IMR-90 (cell line): Measurements from ENCODE around the gene EIF4EBP2. TPM values are rescaled to one million over a fixed set of nuclear protein-coding genes. Genes with fewer than 3 reads are reported as not detected.

Experiments
- ATAC-seq: fragments of 200-7000 bp; cut with Tn5 transposase; 2 replicates; pipeline ENCODE4 v1.9.1; 2020; ENCODE audit warnings: low read depth, mild to moderate bottlenecking, moderate library complexity
- BruUV-seq: library from RNA; stranded (reverse); fragments of 400-500 nt; replicated peaks from 2 replicates; lab custom pipeline; 2021; lab: Mats Ljungman, UMichigan
- CTCF ChIA-PET: fragments of 300-600 bp; formaldehyde crosslinking; extraction: SDS; loops from one replicate; lab custom pipeline; 2021; ENCODE audit warnings: antibody characterized with exemption; lab: Yijun Ruan, JAX
- POLR2A ChIA-PET: fragments of 300-600 bp; sonication (Branson Sonifier 250); formaldehyde crosslinking; loops from one replicate; lab custom pipeline; 2022; ENCODE audit warnings: antibody characterized with exemption; ENCODE audit not compliant: unreplicated experiment; lab: Charles Lee
- DNase-seq: peaks from one replicate; pipeline ENCODE4 v3.0.0; 2013
- H2AFZ ChIP-seq: replicated peaks from 2 replicates; pipeline ENCODE3; 2013; ENCODE audit warnings: low read length, mild to moderate bottlenecking; ENCODE audit not compliant: poor library complexity
- H2AK5ac ChIP-seq: 2 replicates; pipeline ENCODE4 v1.6.1; 2013; ENCODE audit warnings: low read depth, low read length, inconsistent platforms
- H2AK9ac ChIP-seq: replicated peaks from 2 replicates; pipeline ENCODE3; 2013; ENCODE audit warnings: mild to moderate bottlenecking, low read depth, low read length, moderate library complexity; ENCODE audit not compliant: poor library complexity
- H2BK120ac ChIP-seq: 2 replicates; pipeline ENCODE4 v1.6.1; 2013; ENCODE audit warnings: low read depth, low read length, inconsistent platforms
- H2BK15ac ChIP-seq: 3 replicates; pipeline ENCODE4 v1.6.1; 2013; ENCODE audit warnings: low read depth, low read length, inconsistent platforms
- H2BK20ac ChIP-seq: 2 replicates; pipeline ENCODE4 v1.6.1; 2013; ENCODE audit warnings: low read depth, mild to moderate bottlenecking, inconsistent platforms, low read length, moderate library complexity
- H2BK5ac ChIP-seq: 2 replicates; pipeline ENCODE4 v1.6.1; 2013; ENCODE audit warnings: mild to moderate bottlenecking, low read depth, low read length, inconsistent platforms; ENCODE audit not compliant: poor library complexity, severe bottlenecking
- H3K14ac ChIP-seq: replicated peaks from 2 replicates; pipeline ENCODE4 v1.6.1; 2013; ENCODE audit warnings: low read depth, low read length, inconsistent platforms
- H3K18ac ChIP-seq: 2 replicates; pipeline ENCODE4 v1.6.1; 2013; ENCODE audit warnings: low read depth, low read length, control low read depth
- H3K23ac ChIP-seq: 2 replicates; pipeline ENCODE4 v1.6.1; 2013; ENCODE audit warnings: low read depth, low read length, inconsistent platforms
- H3K27ac ChIP-seq: 2 replicates; pipeline ENCODE4 v1.5.1; 2013; ENCODE audit warnings: mild to moderate bottlenecking, control low read depth, low read length; ENCODE audit not compliant: insufficient read depth
- H3K27me3 ChIP-seq: 2 replicates; pipeline ENCODE4 v1.6.1; 2013; ENCODE audit warnings: low read length; ENCODE audit not compliant: control insufficient read depth, insufficient read depth
- H3K36me3 ChIP-seq: 2 replicates; pipeline ENCODE4 v1.6.1; 2013; ENCODE audit warnings: low read length, mixed read lengths; ENCODE audit not compliant: control insufficient read depth, insufficient read depth
- H3K4ac ChIP-seq: 2 replicates; pipeline ENCODE4 v1.6.1; 2013; ENCODE audit warnings: low read depth, low read length, inconsistent platforms
- H3K4me1 ChIP-seq: 2 replicates; pipeline ENCODE4 v1.6.1; 2013; ENCODE audit warnings: low read length, mixed read lengths; ENCODE audit not compliant: control insufficient read depth, insufficient read depth
- H3K4me2 ChIP-seq: 2 replicates; pipeline ENCODE4 v1.6.1; 2013; ENCODE audit warnings: low read depth, mild to moderate bottlenecking, control low read depth, low read length, moderate library complexity
- H3K4me3 ChIP-seq: 2 replicates; pipeline ENCODE4 v1.5.1; 2013; ENCODE audit warnings: low read depth, mild to moderate bottlenecking, control low read depth, low read length, moderate library complexity; ENCODE audit not compliant: insufficient read depth
- H3K56ac ChIP-seq: 2 replicates; pipeline ENCODE4 v1.6.1; 2013; ENCODE audit warnings: low read length, inconsistent platforms; ENCODE audit not compliant: insufficient read depth; ENCODE audit errors: extremely low read depth
- H3K79me1 ChIP-seq, 2 experiments: 2 replicates each; pipeline ENCODE4 v1.6.1; 2013; ENCODE audit warnings: low read length in 2 of 2, inconsistent platforms in 1 of 2, low read depth in 1 of 2
- H3K9ac ChIP-seq: 2 replicates; pipeline ENCODE4 v1.6.1; 2013; ENCODE audit warnings: low read depth, low read length, control low read depth
- H3K9me1 ChIP-seq: 2 replicates; pipeline ENCODE4 v1.6.1; 2013; ENCODE audit warnings: low read length, inconsistent platforms; ENCODE audit not compliant: insufficient read depth
- H3K9me3 ChIP-seq: 2 replicates; pipeline ENCODE4 v1.6.1; 2013; ENCODE audit warnings: low read length; ENCODE audit not compliant: control insufficient read depth, insufficient read depth
- H4K20me1 ChIP-seq: 2 replicates; pipeline ENCODE4 v1.6.1; 2013; ENCODE audit warnings: low read length, inconsistent platforms; ENCODE audit not compliant: insufficient read depth
- H4K5ac ChIP-seq: 2 replicates; pipeline ENCODE4 v1.6.1; 2013; ENCODE audit warnings: mild to moderate bottlenecking, low read depth, low read length, control low read depth
- H4K8ac ChIP-seq, 2 experiments: 2 replicates each; pipeline ENCODE4 v1.6.1; 2013; ENCODE audit warnings: low read depth in 2 of 2, low read length in 2 of 2, control low read depth in 1 of 2, inconsistent platforms in 1 of 2
- H4K91ac ChIP-seq: 2 replicates; pipeline ENCODE4 v1.6.1; 2013; ENCODE audit warnings: low read depth, low read length, inconsistent platforms; ENCODE audit not compliant: insufficient read depth
- MAFK ChIP-seq: IDR thresholded peaks from 2 replicates; pipeline ENCODE4 v1.6.1; 2012; ENCODE audit warnings: low read depth, low read length, improper control_type of control experiment
- POLR2A ChIP-seq: IDR thresholded peaks from 2 replicates; pipeline ENCODE4 v1.6.1; 2012; ENCODE audit warnings: mild to moderate bottlenecking, low read depth, low read length
- SMC3 ChIP-seq: fragments of 150-350 bp; IDR thresholded peaks from 2 replicates; pipeline ENCODE4 v1.6.1; 2016; ENCODE audit warnings: low read depth, mild to moderate bottlenecking, antibody characterized with exemption, low read length, moderate library complexity
- WGBS, 2 experiments: methylation state at CpG; one replicate each; pipeline versions ENCODE4 v1.1.5 to v1.1.7; 2013; ENCODE audit warnings: missing lambda C conversion rate in 2 of 2; ENCODE audit not compliant: insufficient read length in 1 of 2; ENCODE audit errors: extremely low coverage in 2 of 2; 5-methylcytosine and 5-hydroxymethylcytosine counted together
- dilution Hi-C: fragments of 300-500 bp; cut with HindIII; formaldehyde crosslinking; loops from one replicate; pipeline ENCODE4 v1.14.3; 2018; ENCODE audit warnings: low sequenced_read_pairs; ENCODE audit not compliant: unreplicated experiment
- in situ Hi-C: fragments of 300-500 bp; cut with MboI; formaldehyde crosslinking; loops from 3 replicates; pipeline ENCODE4 v1.14.3; 2019; ENCODE audit warnings: low sequenced_read_pairs, inconsistent platforms, mixed read lengths
- intact Hi-C: fragments of 100-400 bp; cut with micrococcal nuclease; formaldehyde crosslinking; loops from 2 replicates; pipeline ENCODE4 v1.10.0; 2022
- polyA plus RNA-seq, 3 experiments: library from polyadenylated mRNA; depleted of rRNA; stranded (reverse); fragments of >200 nt; gene quantifications; 2 replicates each; pipeline ENCODE4 v1.2.3, GENCODE V29; 2012; ENCODE audit warnings: low replicate concordance in 1 of 3
- total RNA-seq: library from RNA; depleted of rRNA; stranded (reverse); fragments of >200 nt; gene quantifications from 2 replicates; pipeline ENCODE4 v1.2.3, GENCODE V29; 2012
- TF ChIP-seq, protein P1 (sequence below): fragments of 150-350 bp; IDR thresholded peaks from 2 replicates; pipeline ENCODE4 v1.6.1; 2017; ENCODE audit warnings: mild to moderate bottlenecking, antibody characterized with exemption, low read length, low read depth

The EIF4EBP2 gene
- total and polyA plus RNA-seq, 2 of the 4 experiments (the other 2 are of a cell fraction), result 13.7 to 15.6 TPM

DNA sequence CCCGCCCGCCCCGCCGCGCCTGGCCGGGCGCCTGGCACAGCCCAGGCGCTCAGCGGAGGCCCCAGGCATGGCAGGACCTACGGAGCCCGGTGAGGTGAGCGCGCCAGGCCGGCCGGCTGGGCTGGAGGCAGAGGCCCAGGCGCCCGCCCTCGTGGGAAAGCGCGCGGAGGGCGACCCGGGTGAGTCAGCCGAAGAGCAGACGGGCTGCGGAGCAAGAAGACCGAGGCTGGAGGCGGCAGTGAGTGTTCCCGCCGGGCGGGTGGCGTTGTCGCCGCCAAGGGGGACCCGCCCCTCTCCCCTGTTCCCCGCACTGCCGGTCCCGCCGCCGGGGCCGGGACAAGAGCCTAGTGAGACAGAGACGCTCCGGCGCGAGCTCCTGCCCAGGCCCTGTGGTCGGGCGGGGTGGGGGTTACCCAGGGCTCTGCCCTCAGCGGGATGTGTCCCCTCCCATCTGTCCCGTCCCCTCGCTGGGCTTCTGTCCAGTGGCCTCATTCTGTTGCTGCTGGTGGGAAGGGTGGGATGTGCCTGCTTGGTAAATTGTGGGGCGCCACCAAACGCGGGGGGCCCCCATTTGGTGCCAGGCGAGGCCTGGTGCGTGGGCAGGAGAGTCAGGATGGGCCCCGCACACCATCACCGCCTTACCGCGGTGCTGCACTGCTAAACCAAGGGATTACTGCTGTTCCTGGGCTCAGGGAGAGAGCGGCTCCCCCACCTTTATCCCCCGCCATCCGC is 54.5 kb downstream of the EIF4EBP2 start (continued):
- TF ChIP-seq, protein P1, sequence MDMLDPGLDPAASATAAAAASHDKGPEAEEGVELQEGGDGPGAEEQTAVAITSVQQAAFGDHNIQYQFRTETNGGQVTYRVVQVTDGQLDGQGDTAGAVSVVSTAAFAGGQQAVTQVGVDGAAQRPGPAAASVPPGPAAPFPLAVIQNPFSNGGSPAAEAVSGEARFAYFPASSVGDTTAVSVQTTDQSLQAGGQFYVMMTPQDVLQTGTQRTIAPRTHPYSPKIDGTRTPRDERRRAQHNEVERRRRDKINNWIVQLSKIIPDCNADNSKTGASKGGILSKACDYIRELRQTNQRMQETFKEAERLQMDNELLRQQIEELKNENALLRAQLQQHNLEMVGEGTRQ, result no peak

DNA sequence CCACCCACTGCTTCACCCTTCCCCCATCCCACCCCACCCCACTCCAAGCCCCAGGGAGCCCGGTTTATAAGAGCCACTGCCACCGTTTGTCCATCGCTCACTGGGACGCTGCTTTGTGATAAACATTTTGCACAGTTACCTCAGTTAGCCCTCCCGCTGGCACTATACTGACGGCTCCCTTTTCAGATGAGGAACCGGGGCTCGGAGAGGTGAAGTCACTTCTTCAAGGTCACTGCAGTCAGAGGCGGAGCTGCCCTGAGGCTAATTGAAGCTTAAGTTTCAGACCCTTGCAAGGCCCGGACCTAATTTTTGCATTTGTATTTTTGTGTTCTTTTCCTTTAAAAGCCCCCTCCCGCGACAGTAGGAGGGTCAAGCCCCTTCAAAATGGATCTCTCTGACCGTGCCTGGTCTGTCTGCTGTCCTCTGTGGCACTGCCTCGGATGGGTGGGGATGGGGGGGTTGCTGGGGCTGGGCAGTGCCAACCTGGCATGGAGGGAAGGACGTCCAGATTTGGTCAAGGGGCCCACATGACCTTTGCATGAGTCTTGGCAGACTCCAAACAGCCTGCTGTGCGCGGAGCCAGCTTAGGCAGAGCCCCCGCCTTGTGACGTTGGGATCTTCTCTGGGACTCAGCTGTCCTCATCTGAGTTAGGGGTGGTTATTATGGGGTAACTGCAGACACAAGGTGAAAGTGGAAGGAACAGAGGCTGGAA is 55.3 kb downstream of the EIF4EBP2 start:
- H3K4me2 ChIP-seq, result no peak overlapping the region

More for the DNA sequence above, 55.3 kb downstream of the EIF4EBP2 start:
- ChIA-PET POLR2A (no interaction called here), CTCF (no interaction called here)
- no peak overlapping the region for H3K4ac ChIP-seq
- TF ChIP-seq MAFK (no peak), POLR2A (no peak), SMC3 (no peak)
- TF ChIP-seq, protein P1, result no peak
- no peaks in the 10 kb centered on the region for H3K36me3 ChIP-seq
- no peak overlapping the region for H3K27ac ChIP-seq
- H4K5ac ChIP-seq, result no peak overlapping the region
- ATAC-seq (no peak), DNase-seq (no peak)
- dilution Hi-C loops, result no loop called here
- no peak overlapping the region for H3K14ac ChIP-seq
- H2BK20ac ChIP-seq, result no peak overlapping the region
- H2BK5ac ChIP-seq, result no peak overlapping the region
- H2AK5ac ChIP-seq, result no peak overlapping the region
- H3K4me1 ChIP-seq, result peaks cover 2% of the 10 kb centered on the region; the same call in 1 of the 2 replicates
- no peak overlapping the region for H4K91ac ChIP-seq
- in situ Hi-C loops, result no loop called here
- 52% methylated on average over 8 of the region's 19 CpGs; no CpG with 5 or more reads in 1 of the 2 experiments for WGBS, 2 experiments
- no peak overlapping the region for H2BK120ac ChIP-seq
- H3K9me1 ChIP-seq, result no peaks in the 10 kb centered on the region; the same call in 1 of the 2 replicates
- BruUV-seq, result no TSS peak
- no peak overlapping the region for H2AK9ac ChIP-seq
- peak overlapping the region; percentile 17 for H2AFZ ChIP-seq
- peaks cover 32% of the 10 kb centered on the region for H3K27me3 ChIP-seq
- H3K23ac ChIP-seq, result no peak overlapping the region
- no peaks in the 10 kb centered on the region for H4K20me1 ChIP-seq
- H3K79me1 ChIP-seq, result no peaks in the 10 kb centered on the region
- H3K18ac ChIP-seq, result no peak overlapping the region
- no peak overlapping the region for H2BK15ac ChIP-seq
- no peaks in the 10 kb centered on the region for H3K9me3 ChIP-seq
- no peak overlapping the region for H3K4me3 ChIP-seq
- H4K8ac ChIP-seq, result no peak overlapping the region
- no peak overlapping the region for H3K9ac ChIP-seq
- intact Hi-C loops, result no loop called here
- H3K56ac ChIP-seq, result no peak overlapping the region
